Body of pancreas (tissue), 4 donors: Measurements from ENCODE around the gene KNTC1.

ENCODE experiments used
- POLR2A ChIP-seq, 3 donors: fragments of 450-650 bp; IDR thresholded peaks; one replicate each; pipeline ENCODE4 v1.6.1; 2016; ENCODE audit warnings: antibody characterized with exemption in 3 of 3, mild to moderate bottlenecking in 2 of 3
- TF ChIP-seq, protein P1 (sequence below), 7 experiments: fragments of 450-650 bp in 4 of 7; fragments of 200-600 bp in 3 of 7; sonication (generic) in 3 of 7; IDR thresholded peaks; one replicate each; pipeline ENCODE4 v1.5.1; 2016 to 2019; ENCODE audit warnings: antibody characterized with exemption in 7 of 7

DNA sequence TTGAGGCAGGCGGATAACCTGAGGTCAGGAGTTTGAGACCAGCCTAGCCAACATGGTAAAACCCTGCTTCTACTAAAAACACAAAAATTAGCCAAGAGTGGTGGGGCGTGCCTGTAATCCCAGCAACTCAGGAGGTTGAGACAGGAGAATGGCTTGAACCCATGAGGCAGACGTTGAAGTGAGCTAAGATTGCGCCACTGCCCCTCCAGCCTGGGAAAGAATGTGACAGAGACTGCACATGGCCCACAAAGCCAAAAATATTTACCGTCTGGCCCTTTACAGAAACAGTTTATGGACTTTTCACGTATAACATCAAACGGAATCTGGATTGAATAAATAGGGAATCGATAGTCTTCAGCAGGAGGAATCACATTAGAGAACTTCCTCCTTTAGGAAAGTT lies 3.8 kb upstream of the KNTC1 start:
- TF ChIP-seq, protein P1, sequence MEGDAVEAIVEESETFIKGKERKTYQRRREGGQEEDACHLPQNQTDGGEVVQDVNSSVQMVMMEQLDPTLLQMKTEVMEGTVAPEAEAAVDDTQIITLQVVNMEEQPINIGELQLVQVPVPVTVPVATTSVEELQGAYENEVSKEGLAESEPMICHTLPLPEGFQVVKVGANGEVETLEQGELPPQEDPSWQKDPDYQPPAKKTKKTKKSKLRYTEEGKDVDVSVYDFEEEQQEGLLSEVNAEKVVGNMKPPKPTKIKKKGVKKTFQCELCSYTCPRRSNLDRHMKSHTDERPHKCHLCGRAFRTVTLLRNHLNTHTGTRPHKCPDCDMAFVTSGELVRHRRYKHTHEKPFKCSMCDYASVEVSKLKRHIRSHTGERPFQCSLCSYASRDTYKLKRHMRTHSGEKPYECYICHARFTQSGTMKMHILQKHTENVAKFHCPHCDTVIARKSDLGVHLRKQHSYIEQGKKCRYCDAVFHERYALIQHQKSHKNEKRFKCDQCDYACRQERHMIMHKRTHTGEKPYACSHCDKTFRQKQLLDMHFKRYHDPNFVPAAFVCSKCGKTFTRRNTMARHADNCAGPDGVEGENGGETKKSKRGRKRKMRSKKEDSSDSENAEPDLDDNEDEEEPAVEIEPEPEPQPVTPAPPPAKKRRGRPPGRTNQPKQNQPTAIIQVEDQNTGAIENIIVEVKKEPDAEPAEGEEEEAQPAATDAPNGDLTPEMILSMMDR (IDR thresholded peaks at IDR 0.05), result no peak
- no peak for TF ChIP-seq POLR2A (IDR thresholded peaks at IDR 0.05)
